Rectal smooth muscle tissue (tissue), 1 donor: ENCODE measurements around the gene CLDN20.
"Not testable (repeated sequence)": the region's sequence is repeated elsewhere in the genome, so short reads cannot be mapped to it uniquely, and the experiment has no call there.

ENCODE experiments used
- H3K27ac ChIP-seq: one replicate; pipeline ENCODE4 v1.7.0; 2013; ENCODE audit warnings: low read depth, low read length, inconsistent platforms
- H3K27me3 ChIP-seq: one replicate; pipeline ENCODE4 v1.7.0; 2013; ENCODE audit warnings: low read length; ENCODE audit not compliant: control insufficient read depth, insufficient read depth
- H3K36me3 ChIP-seq: one replicate; pipeline ENCODE4 v1.7.0; 2013; ENCODE audit warnings: low read length; ENCODE audit not compliant: control insufficient read depth, insufficient read depth
- H3K4me1 ChIP-seq: one replicate; pipeline ENCODE4 v1.7.0; 2013; ENCODE audit warnings: low read length; ENCODE audit not compliant: control insufficient read depth, insufficient read depth
- H3K4me3 ChIP-seq: one replicate; pipeline ENCODE4 v1.7.0; 2013; ENCODE audit warnings: low read length
- H3K9ac ChIP-seq: one replicate; pipeline ENCODE4 v1.7.0; 2013; ENCODE audit warnings: low read length

CLDN20 gene

GRCh38 chr6:155263373-155264063 lies at the start of gene CLDN20:
Gene CLDN20 (plus strand): TSS chr6:155264013. CDS start chr6:155275720, 11,707 bp downstream.
- Histone ChIP-seq H3K9ac (no peak within 1 kb of the TSS), H3K4me1 (peaks cover 6% of the 10 kb centered on the region), H3K4me3 (no peak within 1 kb of the TSS), H3K36me3 (no peaks in the 10 kb centered on the region), H3K27ac (peak within 1 kb of the TSS; percentile 10), H3K27me3 (no peaks in the 10 kb centered on the region)

GRCh38 chr6:155215906-155216305 lies 47.9 kb upstream of the CLDN20 start:
- H3K27me3 ChIP-seq = no peaks in the 10 kb centered on the region
- no peak overlapping the region for H3K27ac ChIP-seq

GRCh38 chr6:155216312-155217046 lies 47.3 kb upstream of the CLDN20 start:
- Histone ChIP-seq H3K27me3 (no peaks in the 10 kb centered on the region), H3K36me3 (no peaks in the 10 kb centered on the region), H3K4me1 (peaks cover 2% of the 10 kb centered on the region), H3K27ac (no peak overlapping the region), H3K9ac (no peak overlapping the region), H3K4me3 (no peak overlapping the region)

More at GRCh38 chr6:155215906-155216305, 47.9 kb upstream of the CLDN20 start:
- Histone ChIP-seq H3K4me3 (no peak overlapping the region), H3K9ac (no peak overlapping the region), H3K36me3 (no peaks in the 10 kb centered on the region), H3K4me1 (peaks cover 2% of the 10 kb centered on the region)

GRCh38 chr6:155218711-155219110 lies 45.1 kb upstream of the CLDN20 start:
- H3K27ac ChIP-seq, H3K4me3 ChIP-seq, H3K9ac ChIP-seq, H3K4me1 ChIP-seq, H3K36me3 ChIP-seq, H3K27me3 ChIP-seq: not testable (repeated sequence)

- Histone ChIP-seq H3K27me3 (no peaks in the 10 kb centered on the region), H3K27ac (no peak overlapping the region), H3K9ac (no peak overlapping the region), H3K4me1 (peaks cover 2% of the 10 kb centered on the region), H3K36me3 (no peaks in the 10 kb centered on the region), H3K4me3 (no peak overlapping the region)
Observed at GRCh38 chr6:155219299-155219698, 44.5 kb upstream of the CLDN20 start.

- H3K4me1 ChIP-seq = peaks cover 2% of the 10 kb centered on the region
- no peaks in the 10 kb centered on the region for H3K36me3 ChIP-seq
- peak overlapping the region; percentile 19 for H3K9ac ChIP-seq
- no peaks in the 10 kb centered on the region for H3K27me3 ChIP-seq
- peak overlapping the region; percentile 31 for H3K27ac ChIP-seq
- H3K4me3 ChIP-seq = no peak overlapping the region
Observed at GRCh38 chr6:155219858-155220301, 43.9 kb upstream of the CLDN20 start.

GRCh38 chr6:155221086-155221485 lies 42.7 kb upstream of the CLDN20 start:
- Histone ChIP-seq H3K36me3 (no peaks in the 10 kb centered on the region), H3K27ac (no peak overlapping the region), H3K4me1 (peaks cover 2% of the 10 kb centered on the region), H3K9ac (no peak overlapping the region), H3K4me3 (no peak overlapping the region), H3K27me3 (no peaks in the 10 kb centered on the region)

- Histone ChIP-seq H3K36me3 (no peaks in the 10 kb centered on the region), H3K27ac (no peak overlapping the region), H3K9ac (no peak overlapping the region), H3K27me3 (no peaks in the 10 kb centered on the region), H3K4me1 (peaks cover 2% of the 10 kb centered on the region), H3K4me3 (no peak overlapping the region)
Observed at GRCh38 chr6:155222506-155222905, 41.3 kb upstream of the CLDN20 start.

- no peaks in the 10 kb centered on the region for H3K27me3 ChIP-seq
- H3K27ac ChIP-seq = no peak overlapping the region
- no peak overlapping the region for H3K4me3 ChIP-seq
Observed at GRCh38 chr6:155223646-155224451, 40.0 kb upstream of the CLDN20 start.

GRCh38 chr6:155224618-155225017 lies 39.2 kb upstream of the CLDN20 start:
- Histone ChIP-seq H3K4me1 (peaks cover 8% of the 10 kb centered on the region), H3K27ac (no peak overlapping the region), H3K27me3 (no peaks in the 10 kb centered on the region), H3K36me3 (no peaks in the 10 kb centered on the region), H3K9ac (no peak overlapping the region), H3K4me3 (no peak overlapping the region)

More at GRCh38 chr6:155223646-155224451, 40.0 kb upstream of the CLDN20 start:
- no peaks in the 10 kb centered on the region for H3K36me3 ChIP-seq
- H3K4me1 ChIP-seq = peaks cover 7% of the 10 kb centered on the region
- H3K9ac ChIP-seq = no peak overlapping the region

GRCh38 chr6:155227046-155227445 lies 36.8 kb upstream of the CLDN20 start:
- Histone ChIP-seq H3K4me1 (peaks cover 6% of the 10 kb centered on the region), H3K9ac (no peak overlapping the region), H3K27me3 (no peaks in the 10 kb centered on the region), H3K4me3 (no peak overlapping the region), H3K36me3 (no peaks in the 10 kb centered on the region), H3K27ac (no peak overlapping the region)

- H3K27ac ChIP-seq = peak overlapping the region; percentile 41
- H3K36me3 ChIP-seq = no peaks in the 10 kb centered on the region
- no peak overlapping the region for H3K9ac ChIP-seq
- peaks cover 16% of the 10 kb centered on the region for H3K4me1 ChIP-seq
- H3K27me3 ChIP-seq = no peaks in the 10 kb centered on the region
- H3K4me3 ChIP-seq = peak overlapping the region; percentile 40
Observed at GRCh38 chr6:155228546-155229166, 35.2 kb upstream of the CLDN20 start.
